ENCODE measurements around the gene KIAA1671. TPM values are rescaled to one million over a fixed set of nuclear protein-coding genes. Genes with fewer than 3 reads are reported as not detected.

KIAA1671 gene
- total and polyA plus RNA-seq, 7 donors: 6.3 to 34.2 (median 10.2) TPM

GRCh38 chr22:24976442-24977218 lies 24.1 kb downstream of the KIAA1671 start:
- Histone ChIP-seq H3K27ac (peak overlapping the region; percentile 58 to 73 (median 70)), H3K36me3 (no peaks in the 10 kb centered on the region), H3K4me1 (peaks cover 0 to 24% (median 19%) of the 10 kb centered on the region in 4 donors), H3K4me3 (no peak overlapping the region), H3K27me3 (no peaks in the 10 kb centered on the region), H3K9me3 (no peaks in the 10 kb centered on the region)
- DNase-seq: no peak
- WGBS, 2 donors: 66 to 80% methylated on average over 18 of the region's 18 CpGs
- TF ChIP-seq POLR2A (IDR thresholded peaks at IDR 0.05) (no peak), EP300 (IDR thresholded peaks at IDR 0.05) (no peak), CTCF (IDR thresholded peaks at IDR 0.05) (no peak), POLR2AphosphoS5 (IDR thresholded peaks at IDR 0.05) (no peak)
- intact Hi-C loops (cut with DNase I): no loop called here

- Histone ChIP-seq H3K4me3 (no peak overlapping the region), H3K27ac (peak overlapping the region; percentile 58 to 73 (median 70)), H3K4me1 (peaks cover 0 to 24% (median 19%) of the 10 kb centered on the region in 4 donors), H3K36me3 (no peaks in the 10 kb centered on the region), H3K9me3 (no peaks in the 10 kb centered on the region), H3K27me3 (no peaks in the 10 kb centered on the region)
- TF ChIP-seq CTCF (IDR thresholded peaks at IDR 0.05) (no peak), POLR2A (IDR thresholded peaks at IDR 0.05) (no peak), POLR2AphosphoS5 (IDR thresholded peaks at IDR 0.05) (peak in 1 of 4 donors; percentile 25), EP300 (IDR thresholded peaks at IDR 0.05) (no peak)
- WGBS, 2 donors: 24 to 60% methylated on average over 12 of the region's 12 CpGs
- intact Hi-C loops (cut with DNase I): no loop called here
- DNase-seq: peak; percentile 79
These were observed 25.1 kb downstream of the KIAA1671 start for GRCh38 chr22:24977370-24978221.

- no peak for DNase-seq
- Histone ChIP-seq H3K4me1 (peaks cover 0 to 24% (median 19%) of the 10 kb centered on the region in 4 donors), H3K27me3 (no peaks in the 10 kb centered on the region), H3K36me3 (no peaks in the 10 kb centered on the region), H3K4me3 (no peak overlapping the region), H3K27ac (peak overlapping the region; percentile 58 to 73 (median 70)), H3K9me3 (no peaks in the 10 kb centered on the region)
- intact Hi-C loops (cut with DNase I): no loop called here
- TF ChIP-seq CTCF (IDR thresholded peaks at IDR 0.05): no peak
- TF ChIP-seq POLR2AphosphoS5 (IDR thresholded peaks at IDR 0.05): no peak
- no peak for TF ChIP-seq POLR2A (IDR thresholded peaks at IDR 0.05)
- TF ChIP-seq EP300 (IDR thresholded peaks at IDR 0.05): no peak
- 82 to 90% methylated on average over 1 of the region's 1 CpG for WGBS, 2 donors
These were observed 25.8 kb downstream of the KIAA1671 start for GRCh38 chr22:24978308-24978707.

GRCh38 chr22:24981066-24981465 lies 28.6 kb downstream of the KIAA1671 start:
- no peaks in the 10 kb centered on the region for H3K36me3 ChIP-seq
- peaks cover 0 to 20% (median 16%) of the 10 kb centered on the region in 4 donors for H3K4me1 ChIP-seq
- TF ChIP-seq CTCF (IDR thresholded peaks at IDR 0.05): no peak
- no peak for TF ChIP-seq POLR2A (IDR thresholded peaks at IDR 0.05)
- TF ChIP-seq POLR2AphosphoS5 (IDR thresholded peaks at IDR 0.05): no peak
- TF ChIP-seq EP300 (IDR thresholded peaks at IDR 0.05): no peak
- intact Hi-C loops (cut with DNase I): no loop called here
- WGBS, 2 donors: 78 to 84% methylated on average over 5 of the region's 5 CpGs
- H3K9me3 ChIP-seq: no peaks in the 10 kb centered on the region
- H3K27ac ChIP-seq: no peak overlapping the region
- no peak overlapping the region for H3K4me3 ChIP-seq
- DNase-seq: no peak
- no peaks in the 10 kb centered on the region for H3K27me3 ChIP-seq
